Activated CD4-positive, CD25-positive, alpha-beta regulatory T cell (primary cell): ENCODE data around the gene PLA2G3.
"Not testable (repeated sequence)": the region's sequence is repeated elsewhere in the genome, so short reads cannot be mapped to it uniquely, and the experiment has no call there.

Experiments
- DNase-seq, 4 experiments: peaks; one replicate each; lab custom pipeline; 2025; lab: John Stamatoyannopoulos, UW

The PLA2G3 gene

GRCh38 chr22:31123292-31123602 is 17.1 kb downstream of the PLA2G3 start:
- DNase-seq = no peak

GRCh38 chr22:31122532-31123291 is 17.6 kb downstream of the PLA2G3 start, which contains the start of gene INPP5J:
Gene INPP5J, plus strand, starts transcription at chr22:31122966. Its CDS starts 49 bp downstream, at chr22:31123015.
- no peak for DNase-seq

- no peak for DNase-seq
Observed at GRCh38 chr22:31122196-31122531, 18.1 kb downstream of the PLA2G3 start.

- DNase-seq = no peak
Observed at GRCh38 chr22:31121403-31121802, 18.9 kb downstream of the PLA2G3 start.

GRCh38 chr22:31120642-31121041 is 19.7 kb downstream of the PLA2G3 start:
- DNase-seq = no peak

- DNase-seq = no peak
Observed at GRCh38 chr22:31120230-31120629, 20.1 kb downstream of the PLA2G3 start.

- DNase-seq = no peak
Observed at GRCh38 chr22:31119026-31119717, 21.1 kb downstream of the PLA2G3 start.

- DNase-seq = no peak
Observed at GRCh38 chr22:31118046-31118820, 22.1 kb downstream of the PLA2G3 start.

- not testable (repeated sequence) for DNase-seq
Observed at GRCh38 chr22:31112547-31113091, 27.7 kb downstream of the PLA2G3 start.

- no peak for DNase-seq
Observed at GRCh38 chr22:31107894-31108218, 32.5 kb downstream of the PLA2G3 start.

GRCh38 chr22:31107178-31107893 is 33.0 kb downstream of the PLA2G3 start, which contains the start of gene SELENOM:
Gene SELENOM, minus strand, starts transcription at chr22:31107568. Its CDS starts 63 bp downstream, at chr22:31107505.
- DNase-seq = peak; percentile 76 to 82 (median 78)

- no peak for DNase-seq
Observed at GRCh38 chr22:31106731-31107177, 33.6 kb downstream of the PLA2G3 start.

- no peak for DNase-seq
Observed at GRCh38 chr22:31106001-31106571, 34.2 kb downstream of the PLA2G3 start.

GRCh38 chr22:31105282-31105929 is 34.9 kb downstream of the PLA2G3 start:
- DNase-seq = no peak

GRCh38 chr22:31104869-31105268 is 35.4 kb downstream of the PLA2G3 start:
- no peak for DNase-seq

- DNase-seq = no peak
Observed at GRCh38 chr22:31103899-31104694, 36.2 kb downstream of the PLA2G3 start.

- DNase-seq = no peak
Observed at GRCh38 chr22:31103111-31103510, 37.2 kb downstream of the PLA2G3 start.

GRCh38 chr22:31102441-31103081 is 37.7 kb downstream of the PLA2G3 start:
- no peak for DNase-seq

GRCh38 chr22:31100762-31101525 is 39.4 kb downstream of the PLA2G3 start:
- DNase-seq = no peak
